Endometrial microvascular endothelial cells (primary cell): ENCODE results near the gene SND1. TPM values are rescaled to one million over a fixed set of nuclear protein-coding genes. Genes with fewer than 3 reads are reported as not detected.

Experiments
- in situ Hi-C: cut with HindIII; loops from 2 replicates; pipeline ENCODE4 v1.10.0; 2017; ENCODE audit warnings: low sequenced_read_pairs, low pct_unique_long_range_greater_than_20kb; ENCODE audit errors: inconsistent ontology term
- total RNA-seq: library from RNA; depleted of rRNA; stranded (reverse); fragments of >200 nt; gene quantifications from one replicate; pipeline ENCODE4 v1.2.3, GENCODE V29; 2015; ENCODE audit errors: inconsistent ontology term

The SND1 gene
- total RNA-seq, result 223 TPM

GRCh38 chr7:127651556-127652332, at the start of gene SND1:
SND1 (plus strand) TSS chr7:127652194; CDS start chr7:127652374, 180 bp downstream.
- in situ Hi-C loops, result no loop called here

GRCh38 chr7:127608446-127608845, 43.5 kb upstream of the SND1 start:
- in situ Hi-C loops, result no loop called here

- in situ Hi-C loops, result no loop called here
These were observed 42.7 kb upstream of the SND1 start for GRCh38 chr7:127609297-127609696.

- in situ Hi-C loops, result no loop called here
These were observed 39.7 kb upstream of the SND1 start for GRCh38 chr7:127612263-127612662.

DNA sequence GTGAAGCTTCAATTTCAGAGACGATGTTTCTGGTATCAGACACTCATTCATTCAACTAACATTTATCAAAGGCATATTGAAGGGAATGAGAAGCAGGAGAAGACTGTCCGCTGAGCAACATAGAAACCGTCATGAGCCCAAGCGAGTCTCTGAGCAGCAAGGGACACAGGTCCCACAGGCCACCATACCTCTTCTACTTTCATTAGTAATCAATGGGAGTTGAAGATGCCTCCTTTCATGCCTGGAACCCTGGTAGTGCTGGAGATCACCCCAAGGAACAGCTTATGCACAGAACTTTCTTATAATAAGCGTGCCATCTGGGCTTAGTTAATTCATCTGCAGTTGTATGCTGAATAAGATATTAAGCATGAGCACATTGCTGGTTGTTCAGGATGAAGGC, 35.3 kb upstream of the SND1 start:
- in situ Hi-C loops, result no loop called here

- in situ Hi-C loops, result no loop called here
These were observed 34.0 kb upstream of the SND1 start, which contains the start of gene PAX4 for GRCh38 chr7:127618042-127618441. PAX4 (minus strand) TSS chr7:127618142; CDS start chr7:127615928, 2,214 bp downstream.

DNA sequence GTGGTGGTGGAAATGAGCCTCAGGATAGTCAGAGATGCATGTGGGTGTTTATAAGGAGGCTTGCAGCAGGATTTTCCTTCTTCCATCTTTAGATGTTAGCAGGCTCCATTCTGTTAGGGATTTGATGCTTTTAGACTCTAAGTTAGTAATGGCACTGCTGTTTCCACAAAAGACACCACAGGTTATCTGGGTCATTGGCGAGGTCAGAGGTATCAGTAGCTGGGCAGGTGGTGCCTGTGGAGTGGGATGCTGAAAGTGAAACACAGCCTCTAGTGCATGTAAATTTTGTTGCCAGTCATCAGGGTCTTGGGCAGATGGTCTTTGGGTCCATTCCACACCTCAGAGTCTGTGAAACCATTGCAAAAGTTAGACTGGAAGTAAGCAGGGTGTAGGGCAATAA, 33.2 kb upstream of the SND1 start:
- in situ Hi-C loops, result no loop called here

- in situ Hi-C loops, result no loop called here
These were observed 32.2 kb upstream of the SND1 start for GRCh38 chr7:127619681-127620405.

GRCh38 chr7:127620406-127621233, 31.4 kb upstream of the SND1 start:
- in situ Hi-C loops, result no loop called here

GRCh38 chr7:127625331-127625730, 26.7 kb upstream of the SND1 start:
- in situ Hi-C loops, result no loop called here

DNA sequence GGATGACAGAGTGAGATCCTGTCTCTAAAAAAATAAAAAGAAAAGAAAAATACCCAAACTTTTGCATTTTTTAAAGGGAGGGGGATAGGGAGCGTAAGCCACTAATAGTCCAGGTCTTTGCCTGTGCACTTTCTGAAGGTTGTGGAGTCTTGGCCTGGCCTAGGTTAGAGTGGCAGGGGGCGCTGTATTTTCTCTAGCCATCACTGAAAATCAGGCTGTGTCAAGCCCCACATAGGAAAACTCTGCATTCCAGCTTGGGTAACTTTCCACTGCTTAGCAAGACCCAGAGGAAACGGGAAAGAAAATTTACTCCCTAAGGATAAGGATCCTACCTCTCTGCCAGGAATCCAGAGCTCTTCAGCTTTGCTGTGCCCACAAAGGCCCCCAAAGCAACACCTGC, 23.5 kb upstream of the SND1 start:
- in situ Hi-C loops, result no loop called here

DNA sequence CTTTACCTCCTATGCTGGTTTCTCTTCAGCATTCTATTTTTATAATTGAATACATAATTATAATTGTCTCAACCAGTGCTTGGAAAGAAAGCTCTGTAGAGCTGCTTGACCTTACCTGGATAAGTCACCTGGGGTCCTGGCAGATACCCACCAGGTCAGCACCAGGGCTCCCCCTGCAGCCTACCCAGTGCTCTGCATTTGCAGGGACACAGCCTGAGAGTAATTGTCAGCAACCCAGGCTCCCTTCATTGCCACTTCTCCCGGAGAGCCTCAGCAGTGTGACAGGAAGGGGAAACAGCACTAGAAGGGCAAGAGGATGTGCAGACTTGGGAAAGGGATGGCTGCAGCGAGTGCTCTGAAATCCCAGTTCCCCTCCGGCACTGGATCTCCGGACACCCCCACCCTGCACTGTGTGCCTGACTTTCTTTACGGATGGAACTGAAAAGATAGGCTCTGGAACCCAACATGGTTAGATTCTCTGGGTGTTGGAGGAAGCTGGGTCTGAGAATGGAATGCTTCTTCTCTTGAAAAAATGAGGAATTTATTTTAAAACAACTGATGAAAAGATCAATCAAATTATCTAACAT, 22.6 kb upstream of the SND1 start:
- in situ Hi-C loops, result no loop called here

DNA sequence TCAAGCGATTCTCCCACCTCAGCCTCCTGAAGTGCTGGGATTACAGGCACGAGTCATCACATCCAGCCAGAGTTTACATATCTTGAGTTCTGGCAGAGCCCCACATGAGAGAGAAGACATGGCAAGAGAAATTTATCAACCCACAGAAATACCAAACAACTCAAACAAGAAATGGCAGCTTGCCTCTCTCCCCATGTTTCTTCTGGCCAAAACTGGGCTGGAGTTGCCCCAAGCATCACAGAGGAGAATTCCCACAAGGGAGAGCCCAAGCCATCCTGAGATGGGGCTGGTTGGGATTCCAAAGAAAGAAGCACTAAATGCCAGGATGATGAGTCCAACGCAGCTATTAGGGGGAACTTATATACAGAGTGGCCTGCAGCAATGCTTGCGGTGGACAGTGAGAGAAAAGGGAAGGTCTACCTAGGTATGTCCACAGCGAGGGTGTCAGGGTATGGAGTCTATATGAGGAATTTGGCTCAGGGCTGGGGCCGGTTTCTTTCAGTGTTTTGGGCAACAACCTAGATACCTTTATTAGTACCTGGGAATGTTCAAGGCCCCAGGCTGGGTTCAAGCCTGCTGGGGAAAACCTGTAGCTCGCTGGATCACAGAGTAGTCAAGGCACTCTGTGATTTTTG, 19.6 kb upstream of the SND1 start:
- in situ Hi-C loops, result no loop called here

GRCh38 chr7:127635659-127636285, 16.2 kb upstream of the SND1 start:
- in situ Hi-C loops, result no loop called here

DNA sequence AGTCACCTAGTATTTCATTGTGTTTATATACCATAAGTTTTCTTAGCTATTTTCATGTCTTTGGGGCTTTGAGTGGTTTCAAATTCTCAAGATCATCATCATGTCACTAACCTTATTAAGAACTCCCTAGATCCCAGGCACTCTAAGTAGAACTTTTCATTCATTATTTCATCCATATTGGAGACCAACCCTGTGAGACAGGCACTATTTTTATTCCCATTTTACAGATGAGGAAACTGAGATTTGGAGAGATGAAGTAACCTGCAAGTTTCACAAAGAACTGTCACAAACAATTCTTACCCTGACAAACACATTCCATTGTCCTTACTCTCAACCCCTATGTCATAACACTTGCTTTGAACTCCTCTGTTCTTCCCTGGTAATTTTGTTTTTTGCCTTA, 13.8 kb upstream of the SND1 start:
- in situ Hi-C loops, result no loop called here

- in situ Hi-C loops, result no loop called here
These were observed 7.5 kb upstream of the SND1 start for GRCh38 chr7:127644484-127644883.

GRCh38 chr7:127647636-127648035, 4.4 kb upstream of the SND1 start:
- in situ Hi-C loops, result no loop called here

- in situ Hi-C loops, result no loop called here
These were observed 3.0 kb upstream of the SND1 start for GRCh38 chr7:127648986-127649385.
